GM13977 (cell line): ENCODE results near the gene TSN.

Experiments
- DNase-seq: peaks from one replicate; pipeline ENCODE4 v3.0.0; 2012; ENCODE audit warnings: low spot score
- in situ Hi-C: fragments of 300-500 bp; cut with MboI; formaldehyde crosslinking; loops from one replicate; pipeline ENCODE4 v1.12.0; 2022; ENCODE audit warnings: low sequenced_read_pairs, low pct_unique_long_range_greater_than_20kb, mixed read lengths, inconsistent platforms; ENCODE audit not compliant: unreplicated experiment
- TF ChIP-seq, protein P1 (sequence below): IDR thresholded peaks from 2 replicates; pipeline ENCODE4 v1.5.1; 2012; ENCODE audit warnings: mild to moderate bottlenecking, control low read depth; ENCODE audit not compliant: insufficient read depth; ENCODE audit errors: extremely low read depth, missing control alignments

TSN gene

DNA sequence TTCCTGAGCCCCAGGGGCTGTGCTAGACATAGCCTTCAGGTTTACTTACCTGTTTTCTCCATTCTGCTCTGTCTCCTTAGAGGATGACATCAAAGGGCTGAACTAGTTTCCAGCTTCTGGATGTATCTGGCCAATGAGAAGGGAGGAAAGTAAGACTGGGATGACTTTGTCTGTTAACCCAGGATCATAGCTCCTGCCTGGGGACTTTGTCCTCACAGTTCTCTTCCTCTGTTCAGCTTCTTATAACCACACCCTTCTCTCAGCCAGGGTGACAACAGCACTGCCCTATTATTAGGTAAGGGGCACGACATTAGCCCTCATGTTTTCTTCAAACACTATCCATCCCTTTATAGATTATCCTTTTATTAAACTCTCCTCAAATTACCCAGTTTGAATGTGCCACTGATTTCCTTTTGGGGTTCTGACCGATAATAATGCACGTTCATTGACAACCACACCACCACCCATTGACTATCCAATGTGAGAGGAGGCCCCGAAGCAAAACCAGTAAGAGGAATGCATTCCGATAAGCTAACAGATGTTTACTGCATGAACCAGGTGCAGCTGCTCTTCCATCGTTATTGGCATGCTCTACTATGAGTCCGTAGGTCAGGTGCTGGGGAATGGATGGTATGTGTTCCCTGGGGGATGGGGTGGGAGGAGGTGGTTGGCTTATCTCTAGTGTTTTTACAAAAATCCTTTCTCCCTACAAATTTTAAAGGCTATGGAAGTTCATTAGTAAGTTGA, 23.5 kb downstream of the TSN start:
- in situ Hi-C loops = no loop called here
- TF ChIP-seq, protein P1, sequence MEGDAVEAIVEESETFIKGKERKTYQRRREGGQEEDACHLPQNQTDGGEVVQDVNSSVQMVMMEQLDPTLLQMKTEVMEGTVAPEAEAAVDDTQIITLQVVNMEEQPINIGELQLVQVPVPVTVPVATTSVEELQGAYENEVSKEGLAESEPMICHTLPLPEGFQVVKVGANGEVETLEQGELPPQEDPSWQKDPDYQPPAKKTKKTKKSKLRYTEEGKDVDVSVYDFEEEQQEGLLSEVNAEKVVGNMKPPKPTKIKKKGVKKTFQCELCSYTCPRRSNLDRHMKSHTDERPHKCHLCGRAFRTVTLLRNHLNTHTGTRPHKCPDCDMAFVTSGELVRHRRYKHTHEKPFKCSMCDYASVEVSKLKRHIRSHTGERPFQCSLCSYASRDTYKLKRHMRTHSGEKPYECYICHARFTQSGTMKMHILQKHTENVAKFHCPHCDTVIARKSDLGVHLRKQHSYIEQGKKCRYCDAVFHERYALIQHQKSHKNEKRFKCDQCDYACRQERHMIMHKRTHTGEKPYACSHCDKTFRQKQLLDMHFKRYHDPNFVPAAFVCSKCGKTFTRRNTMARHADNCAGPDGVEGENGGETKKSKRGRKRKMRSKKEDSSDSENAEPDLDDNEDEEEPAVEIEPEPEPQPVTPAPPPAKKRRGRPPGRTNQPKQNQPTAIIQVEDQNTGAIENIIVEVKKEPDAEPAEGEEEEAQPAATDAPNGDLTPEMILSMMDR = no peak

DNA sequence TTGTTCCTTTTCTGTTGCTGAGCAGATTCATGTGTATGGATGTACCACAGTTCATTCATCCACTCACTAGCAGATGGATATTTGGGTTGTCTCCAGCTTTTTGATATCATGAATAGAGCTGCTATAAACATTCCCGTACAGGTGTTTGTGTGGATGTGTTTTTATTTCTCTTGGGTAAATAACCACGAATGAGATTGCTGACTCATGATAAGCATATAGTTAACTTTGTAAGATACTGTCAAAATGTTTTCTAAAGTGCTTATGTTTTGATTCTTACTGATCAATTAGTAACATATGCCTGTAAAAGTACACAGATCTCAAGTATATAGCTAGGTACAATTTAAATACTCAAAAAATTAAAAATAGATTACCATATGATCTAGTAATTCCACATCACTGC, 27.7 kb downstream of the TSN start:
- TF ChIP-seq, protein P1 = no peak
- no peak for DNase-seq
- in situ Hi-C loops = no loop called here

More for the DNA sequence above, 23.5 kb downstream of the TSN start:
- no peak for DNase-seq

DNA sequence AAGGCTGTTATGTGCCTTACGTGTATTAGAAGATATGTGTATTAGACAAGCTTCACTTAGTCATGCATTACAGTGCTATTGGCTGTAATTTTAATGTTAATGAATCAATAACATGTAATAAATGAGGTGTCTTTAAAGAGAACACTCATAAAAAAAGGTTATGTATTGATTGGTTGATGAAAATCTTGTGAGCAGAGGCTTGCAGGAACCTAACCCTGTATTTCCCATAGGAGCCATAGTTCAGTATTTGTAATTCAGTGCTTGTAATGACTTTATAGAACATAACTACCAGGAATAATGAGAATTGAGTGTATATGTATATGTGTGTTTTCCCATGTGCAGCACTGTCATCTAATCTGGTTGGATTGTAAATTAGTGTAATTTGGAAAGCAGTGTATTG, 33.2 kb downstream of the TSN start:
- in situ Hi-C loops = no loop called here
- DNase-seq = no peak
- TF ChIP-seq, protein P1 = no peak

DNA sequence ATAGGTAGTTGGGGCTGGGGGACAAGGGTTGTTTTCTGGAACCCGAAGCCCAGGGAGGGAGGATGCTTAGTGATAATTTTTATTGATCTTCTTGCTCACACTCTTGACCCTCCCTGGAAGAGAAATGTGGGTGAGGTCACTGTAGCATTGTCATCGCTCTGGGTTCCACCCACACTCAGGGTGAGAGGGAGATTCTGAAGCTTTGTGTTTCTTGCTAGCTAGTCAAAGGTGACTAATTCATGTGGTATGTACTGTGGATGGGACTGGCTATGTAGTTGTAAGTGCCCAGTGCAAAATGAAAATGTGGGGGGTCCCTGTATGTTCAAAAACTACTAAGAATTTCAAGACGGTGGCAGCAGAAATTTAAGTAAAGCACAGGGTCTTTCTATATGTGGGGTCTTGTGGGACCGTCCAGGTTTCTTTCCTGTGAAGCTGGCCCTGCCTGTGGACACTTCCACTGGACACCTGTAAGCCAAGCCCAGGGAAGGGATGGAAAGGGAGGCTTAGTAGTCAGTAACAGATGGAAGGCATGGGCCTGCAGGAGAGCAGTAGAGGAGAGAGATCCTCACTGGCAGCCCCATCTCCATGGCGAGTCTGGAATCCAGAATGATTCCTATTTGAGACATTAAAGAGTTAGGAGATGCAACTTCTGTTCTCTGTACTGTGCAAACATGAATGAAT, 35.0 kb downstream of the TSN start:
- in situ Hi-C loops = no loop called here
- TF ChIP-seq, protein P1 = no peak
- DNase-seq = no peak

DNA sequence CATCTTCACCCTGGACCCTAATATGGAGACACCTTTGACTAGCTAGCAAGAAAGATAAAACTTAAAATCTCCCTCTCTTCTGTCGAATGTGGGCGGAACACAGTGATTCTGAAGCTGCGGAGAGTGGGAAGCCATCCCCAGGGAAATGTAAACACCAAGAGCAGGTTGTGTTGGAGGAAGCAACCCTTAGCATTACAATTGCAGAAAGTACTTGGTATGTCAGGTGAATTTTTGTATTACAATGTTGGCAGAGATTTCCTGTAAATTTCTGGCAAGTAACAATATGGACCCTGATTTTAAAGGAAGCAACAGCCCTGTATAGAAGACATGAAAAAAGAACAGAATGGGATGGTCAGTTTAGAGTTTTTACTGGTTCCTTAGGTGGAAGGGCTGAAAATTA, 35.8 kb downstream of the TSN start:
- TF ChIP-seq, protein P1 = no peak
- DNase-seq = no peak
- in situ Hi-C loops = no loop called here

DNA sequence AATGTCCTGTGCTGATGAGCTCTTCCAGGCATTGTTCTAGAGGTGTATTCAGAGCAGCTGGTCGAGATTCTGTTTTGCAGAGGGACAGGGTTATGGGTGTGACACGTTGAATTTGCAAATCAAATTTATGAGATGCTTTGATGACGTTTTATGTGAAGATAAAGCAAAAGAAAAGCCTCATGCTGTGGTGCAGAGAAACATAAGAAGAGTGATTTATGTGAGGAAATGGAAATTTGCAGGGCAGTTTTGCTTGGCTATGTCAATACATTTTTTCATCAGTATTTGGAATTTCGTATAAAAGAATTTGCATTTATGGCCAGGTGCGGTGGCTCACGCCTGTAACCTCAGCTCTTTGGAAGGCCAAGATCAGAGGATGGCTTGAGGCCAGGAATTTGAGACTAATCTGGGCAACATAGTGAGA, 36.4 kb downstream of the TSN start:
- TF ChIP-seq, protein P1 = no peak
- no peak for DNase-seq
- in situ Hi-C loops = no loop called here
